HepG2 (cell line): ENCODE data around the gene ADARB2. TPM values are rescaled to one million over a fixed set of nuclear protein-coding genes. Genes with fewer than 3 reads are reported as not detected.

Experiments used
- ATAC-seq: fragments of 200-7000 bp; cut with Tn5 transposase; 3 replicates; pipeline ENCODE4 v1.9.1; 2020; ENCODE audit warnings: mild to moderate bottlenecking, moderate library complexity
- BruUV-seq: library from RNA; stranded (reverse); fragments of 400-500 nt; replicated peaks from 2 replicates; lab custom pipeline; 2021; lab: Mats Ljungman, UMichigan
- CTCF ChIA-PET: fragments of 300-600 bp; formaldehyde crosslinking; extraction: SDS; loops from one replicate; lab custom pipeline; 2021; ENCODE audit warnings: low total read pairs, inconsistent platforms, low intra/inter-chr PET ratio; lab: Yijun Ruan, JAX
- POLR2A ChIA-PET: fragments of 350-600 bp; sonication (Branson Sonifier 250); formaldehyde crosslinking; loops from one replicate; lab custom pipeline; 2020; ENCODE audit warnings: antibody characterized with exemption, inconsistent platforms; lab: Yijun Ruan, JAX
- DNase-seq: peaks from one replicate; pipeline ENCODE4 v3.0.0-alpha.2; 2015; ENCODE audit warnings: low spot score
- FAIRE-seq: peaks from 3 replicates; lab custom pipeline; 2011; peaks lifted over from hg19 to GRCh38; lab: Jason Lieb, UNC
- H2AFZ ChIP-seq: one replicate; pipeline ENCODE4 v1.6.1; 2011; ENCODE audit warnings: low read length, inconsistent platforms
- H3K27ac ChIP-seq: fragments of 300-600 bp; 3 replicates; pipeline ENCODE4 v1.8.0; 2011; ENCODE audit warnings: mixed run types, mild to moderate bottlenecking, mixed read lengths, low read length, inconsistent platforms; ENCODE audit not compliant: insufficient read depth; ENCODE audit errors: extremely low read length
- H3K27me3 ChIP-seq, 2 experiments: fragments of 200-600 bp in 1 of 2; 2 replicates in 1 of 2; 3 replicates in 1 of 2; pipeline versions ENCODE4 v1.6.0 to v1.8.0; 2011; ENCODE audit warnings: low read length in 2 of 2, mild to moderate bottlenecking in 2 of 2, moderate library complexity in 2 of 2, inconsistent platforms in 1 of 2; ENCODE audit not compliant: insufficient read depth in 2 of 2, control insufficient read depth in 1 of 2
- H3K36me3 ChIP-seq, 2 experiments: fragments of 200-600 bp in 1 of 2; replicated peaks in 1 of 2; 2 replicates in 1 of 2; 3 replicates in 1 of 2; pipeline versions ENCODE4 v1.5.1 to v1.8.0; 2011; ENCODE audit warnings: low read length in 2 of 2, inconsistent platforms in 1 of 2; ENCODE audit not compliant: insufficient read depth in 2 of 2, control insufficient read depth in 1 of 2
- H3K4me1 ChIP-seq: 2 replicates; pipeline ENCODE4 v1.5.1; 2012; ENCODE audit warnings: low read length, inconsistent platforms; ENCODE audit not compliant: insufficient read depth
- H3K4me2 ChIP-seq: 2 replicates; pipeline ENCODE4 v1.6.0; 2011; ENCODE audit warnings: low read depth, low read length, inconsistent platforms
- H3K4me3 ChIP-seq, 3 experiments: fragments of 200-600 bp in 1 of 3; sonication (generic), shearing (Covaris generic) in 1 of 3; replicated peaks in 1 of 3; 2 replicates each; pipeline ENCODE4 v1.5.1; 2011 to 2016; ENCODE audit warnings: low read length in 3 of 3, inconsistent platforms in 2 of 3, low read depth in 2 of 3, mild to moderate bottlenecking in 2 of 3, control low read depth in 1 of 3, mixed read lengths in 1 of 3; ENCODE audit not compliant: insufficient read depth in 1 of 3
- H3K79me2 ChIP-seq: one replicate; pipeline ENCODE4 v1.6.1; 2011; ENCODE audit warnings: low read length, inconsistent platforms; ENCODE audit not compliant: insufficient read depth
- H3K9ac ChIP-seq: 2 replicates; pipeline ENCODE4 v1.6.0; 2011; ENCODE audit warnings: mild to moderate bottlenecking, low read depth, low read length, inconsistent platforms; ENCODE audit not compliant: insufficient read depth
- H3K9me3 ChIP-seq: 2 replicates; pipeline ENCODE4 v1.5.1; 2012; ENCODE audit warnings: mild to moderate bottlenecking, low read length
- H4K20me1 ChIP-seq: 2 replicates; pipeline ENCODE4 v1.6.0; 2011; ENCODE audit warnings: inconsistent platforms, mild to moderate bottlenecking, low read length, moderate library complexity; ENCODE audit not compliant: insufficient read depth
- EP300 ChIP-seq, 3 experiments: sonication (generic) in 1 of 3; formaldehyde crosslinking in 1 of 3; IDR thresholded peaks; 2 replicates each; pipeline versions ENCODE4 v1.5.1 to v1.6.1; 2011 to 2020; ENCODE audit warnings: low read depth in 2 of 3, low read length in 2 of 3, borderline replicate concordance in 1 of 3, improper control_type of control experiment in 1 of 3, mild to moderate bottlenecking in 1 of 3, missing genetic modification reagents in 1 of 3, moderate library complexity in 1 of 3
- HNF1B ChIP-seq: sonication (generic); formaldehyde crosslinking; IDR thresholded peaks from 2 replicates; pipeline ENCODE4 v1.5.1; 2020; ENCODE audit warnings: mild to moderate bottlenecking, moderate library complexity, missing genetic modification reagents
- SIN3A ChIP-seq: IDR thresholded peaks from 2 replicates; pipeline ENCODE4 v1.6.1; 2011; ENCODE audit warnings: low read depth, mild to moderate bottlenecking, control low read depth, low read length, borderline replicate concordance
- TRIM24 ChIP-seq: sonication (generic); formaldehyde crosslinking; IDR thresholded peaks from 2 replicates; pipeline ENCODE4 v1.8.0; 2022; ENCODE audit warnings: mild to moderate bottlenecking, missing genetic modification reagents
- ZBTB7B ChIP-seq: sonication (generic); formaldehyde crosslinking; IDR thresholded peaks from 2 replicates; pipeline ENCODE4 v1.4.0; 2020; ENCODE audit warnings: missing genetic modification reagents
- ZNF253 ChIP-seq: sonication (generic); formaldehyde crosslinking; IDR thresholded peaks from 2 replicates; pipeline ENCODE4 v1.8.0; 2022; ENCODE audit warnings: mild to moderate bottlenecking, missing genetic modification reagents, borderline replicate concordance
- ZNF256 ChIP-seq: sonication (generic); formaldehyde crosslinking; conservative IDR thresholded peaks from 2 replicates; pipeline ENCODE4 v1.4.0; 2020; ENCODE audit warnings: missing genetic modification reagents
- ZNF274 ChIP-seq: sonication (generic); formaldehyde crosslinking; IDR thresholded peaks from 2 replicates; pipeline ENCODE4 v1.5.1; 2020; ENCODE audit warnings: mild to moderate bottlenecking, missing genetic modification reagents
- ZNF512 ChIP-seq: sonication (generic); formaldehyde crosslinking; IDR thresholded peaks from 2 replicates; pipeline ENCODE4 v1.4.0; 2020; ENCODE audit warnings: mild to moderate bottlenecking, missing genetic modification reagents
- WGBS: methylation state at CpG from one replicate; pipeline ENCODE4 v1.1.6; 2017; ENCODE audit warnings: low lambda C conversion rate; 5-methylcytosine and 5-hydroxymethylcytosine counted together
- in situ Hi-C: cut with HindIII; loops from 2 replicates; pipeline ENCODE4 v1.10.0; 2017; ENCODE audit warnings: low pct_unique_long_range_greater_than_20kb; ENCODE audit not compliant: extremely low pct_ligation_motif_present
- intact Hi-C: fragments of 100-400 bp; cut with micrococcal nuclease; formaldehyde crosslinking; loops from one replicate; pipeline ENCODE4 v1.10.0; 2022; ENCODE audit not compliant: unreplicated experiment
- polyA plus RNA-seq, 8 experiments: library from polyadenylated mRNA; depleted of rRNA in 3 of 8; stranded (reverse) in 7 of 8; unstranded in 1 of 8; fragments of >200 nt; fragmentation: Illumina TruSeq in 4 of 8; extraction: Trizol in 4 of 8; gene quantifications; 2 replicates each; pipeline versions ENCODE4 v1.2.1 to v1.2.3, GENCODE V29; 2011 to 2016; ENCODE audit warnings: low read depth in 4 of 8, missing spikeins in 1 of 8, mixed read lengths in 1 of 8; ENCODE audit not compliant: insufficient read depth in 1 of 8
- total RNA-seq, 5 experiments: library from RNA; depleted of rRNA; stranded (reverse); fragments of >200 nt; fragmentation: Illumina TruSeq; extraction: Trizol; gene quantifications; 2 replicates each; pipeline ENCODE4 v1.2.3, GENCODE V29; 2016; ENCODE audit warnings: low read depth in 1 of 5

ADARB2 gene
- total and polyA plus RNA-seq, 2 of the 13 experiments (the other 11 are each of a cell fraction or from before 2014, with no cell fraction given): not detected

- DNase-seq (no peak), FAIRE-seq (no peak), ATAC-seq (no peak)
- Histone ChIP-seq H3K4me1 (no peaks in the 10 kb centered on the region), H3K79me2 (no peaks in the 10 kb centered on the region), H3K4me3 (no peak overlapping the region), H3K4me2 (no peak overlapping the region), H3K36me3 (no peaks in the 10 kb centered on the region), H4K20me1 (no peaks in the 10 kb centered on the region), H3K27ac (no peak overlapping the region), H3K9me3 (no peaks in the 10 kb centered on the region), H3K27me3 (peaks cover 4 to 34% of the 10 kb centered on the region in 2 experiments; a peak in 4 of 5 replicates), H2AFZ (no peak overlapping the region), H3K9ac (no peak overlapping the region)
- intact Hi-C loops: no loop called here
- in situ Hi-C loops: no loop called here
- TF ChIP-seq ZNF274: no peak
- WGBS: 64% methylated on average over 1 of the region's 1 CpG
- BruUV-seq: no TSS peak
- CTCF ChIA-PET: no interaction called here
- POLR2A ChIA-PET: no interaction called here
These were observed 139.8 kb downstream of the ADARB2 start for GRCh38 chr10:1597370-1598146.

- Histone ChIP-seq H3K9me3 (no peaks in the 10 kb centered on the region), H3K36me3 (no peaks in the 10 kb centered on the region), H3K4me2 (no peak overlapping the region), H4K20me1 (no peaks in the 10 kb centered on the region), H3K79me2 (no peaks in the 10 kb centered on the region), H3K27me3 (peaks cover 4 to 29% of the 10 kb centered on the region in 2 experiments; a peak in 4 of 5 replicates), H3K4me1 (no peaks in the 10 kb centered on the region), H3K4me3 (no peak overlapping the region), H3K27ac (no peak overlapping the region), H3K9ac (no peak overlapping the region), H2AFZ (no peak overlapping the region)
- intact Hi-C loops (no loop called here), in situ Hi-C loops (no loop called here)
- ATAC-seq: no peak
- DNase-seq: no peak
- TF ChIP-seq ZBTB7B (CRISPR knock-in tag) (no peak), ZNF512 (no peak), EP300 (IDR thresholded peaks at IDR 0.05; ENCODE audit: low read depth in 2 of 2, low read length in 2 of 2) (no peak), EP300 (CRISPR knock-in tag; IDR thresholded peaks at IDR 0.05; ENCODE audit: borderline replicate concordance) (no peak), TRIM24 (CRISPR knock-in tag) (no peak), SIN3A (no peak), HNF1B (CRISPR knock-in tag) (no peak), ZNF256 (CRISPR knock-in tag) (no peak), ZNF253 (CRISPR knock-in tag) (no peak)
- WGBS: 9% methylated on average over 8 of the region's 18 CpGs
- no peak for FAIRE-seq
- BruUV-seq: no TSS peak
- ChIA-PET CTCF (no interaction called here), POLR2A (no interaction called here)
These were observed 140.7 kb downstream of the ADARB2 start for GRCh38 chr10:1596482-1597099.
